ENCODE measurements around the gene RHOJ. TPM values are rescaled to one million over a fixed set of nuclear protein-coding genes. Genes with fewer than 3 reads are reported as not detected.

Gene RHOJ
- total and polyA plus RNA-seq, 10 of the 15 experiments (the other 5 are each of a cell fraction or from before 2014, with no cell fraction given), result not detected

DNA sequence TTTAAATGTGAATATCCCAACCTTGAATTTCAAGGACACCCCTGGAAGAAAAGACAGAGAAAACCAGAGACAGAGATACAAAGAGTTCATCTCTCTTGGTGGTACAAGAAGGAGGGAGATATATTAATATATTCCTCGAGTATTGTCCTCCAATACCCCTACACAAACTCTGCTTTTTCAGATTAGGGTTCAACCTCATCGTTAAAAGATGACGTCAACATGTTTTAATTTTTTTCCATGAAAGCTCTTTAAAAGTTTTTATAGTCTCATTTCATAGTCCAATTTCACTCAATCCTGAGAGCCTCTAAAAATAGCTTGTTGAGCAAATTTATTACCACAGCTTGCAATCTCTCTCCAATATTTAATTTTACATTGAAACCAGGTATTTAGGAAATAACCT is 19.4 kb downstream of the RHOJ start (continued):
- TF ChIP-seq, protein P1, sequence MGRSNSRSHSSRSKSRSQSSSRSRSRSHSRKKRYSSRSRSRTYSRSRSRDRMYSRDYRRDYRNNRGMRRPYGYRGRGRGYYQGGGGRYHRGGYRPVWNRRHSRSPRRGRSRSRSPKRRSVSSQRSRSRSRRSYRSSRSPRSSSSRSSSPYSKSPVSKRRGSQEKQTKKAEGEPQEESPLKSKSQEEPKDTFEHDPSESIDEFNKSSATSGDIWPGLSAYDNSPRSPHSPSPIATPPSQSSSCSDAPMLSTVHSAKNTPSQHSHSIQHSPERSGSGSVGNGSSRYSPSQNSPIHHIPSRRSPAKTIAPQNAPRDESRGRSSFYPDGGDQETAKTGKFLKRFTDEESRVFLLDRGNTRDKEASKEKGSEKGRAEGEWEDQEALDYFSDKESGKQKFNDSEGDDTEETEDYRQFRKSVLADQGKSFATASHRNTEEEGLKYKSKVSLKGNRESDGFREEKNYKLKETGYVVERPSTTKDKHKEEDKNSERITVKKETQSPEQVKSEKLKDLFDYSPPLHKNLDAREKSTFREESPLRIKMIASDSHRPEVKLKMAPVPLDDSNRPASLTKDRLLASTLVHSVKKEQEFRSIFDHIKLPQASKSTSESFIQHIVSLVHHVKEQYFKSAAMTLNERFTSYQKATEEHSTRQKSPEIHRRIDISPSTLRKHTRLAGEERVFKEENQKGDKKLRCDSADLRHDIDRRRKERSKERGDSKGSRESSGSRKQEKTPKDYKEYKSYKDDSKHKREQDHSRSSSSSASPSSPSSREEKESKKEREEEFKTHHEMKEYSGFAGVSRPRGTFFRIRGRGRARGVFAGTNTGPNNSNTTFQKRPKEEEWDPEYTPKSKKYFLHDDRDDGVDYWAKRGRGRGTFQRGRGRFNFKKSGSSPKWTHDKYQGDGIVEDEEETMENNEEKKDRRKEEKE (IDR thresholded peaks at IDR 0.05), result no peak
- no peak for TF ChIP-seq USF1 (IDR thresholded peaks at IDR 0.05; ENCODE audit: borderline replicate concordance, extremely low read length, insufficient read depth, low read depth, low read length)

DNA sequence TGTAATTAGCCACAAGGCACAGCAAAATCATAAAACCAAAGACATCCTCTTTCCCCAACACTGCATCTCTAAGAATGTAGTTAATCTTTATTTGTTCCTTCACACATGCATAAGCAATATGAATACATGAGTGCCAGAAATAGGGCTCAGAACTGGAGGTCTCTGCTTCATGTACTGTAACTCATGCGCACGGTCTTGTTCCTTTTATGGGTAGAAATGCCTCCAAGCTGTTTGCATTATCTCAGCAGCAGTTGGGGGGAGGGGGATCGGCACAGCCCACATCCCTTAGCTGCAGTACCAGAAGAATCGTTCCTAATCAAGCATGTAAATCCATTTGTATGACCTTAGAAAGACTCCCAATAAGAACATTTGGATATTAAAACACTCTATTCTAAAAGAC is 20.0 kb downstream of the RHOJ start:
- no peak for TF ChIP-seq BMI1 (IDR thresholded peaks at IDR 0.05; ENCODE audit: borderline replicate concordance)
- no peak for TF ChIP-seq ETV6 (conservative IDR thresholded peaks at IDR 0.05 in 1 of 2, IDR thresholded peaks at IDR 0.05 in 1 of 2; ENCODE audit: borderline replicate concordance in 1 of 2, low read depth in 1 of 2)
- no peak for TF ChIP-seq ZNF384 (IDR thresholded peaks at IDR 0.05; ENCODE audit: borderline replicate concordance, low read depth, low read length)
- no peak for TF ChIP-seq STAT1 (conservative IDR thresholded peaks at IDR 0.05)
- TF ChIP-seq TCF7 (IDR thresholded peaks at IDR 0.05; ENCODE audit: borderline replicate concordance), result no peak
- ChIA-PET CTCF (interaction anchor here (1.1 kb wide), 1 partner anchor 13 kb away, joined by 3 read pairs; no protein-coding TSS in a partner anchor), SMC1A (ENCODE audit: uncharacterized antibody, unreplicated experiment) (interaction anchor here (0.9 kb wide), 1 partner anchor 65 kb away, joined by 3 read pairs; no protein-coding TSS in a partner anchor), POLR2A (no interaction called here), RAD21 (ENCODE audit: unreplicated experiment) (no interaction called here)
- no peaks in the 10 kb centered on the region for H3K4me1 ChIP-seq (ENCODE audit: control insufficient read depth, insufficient read depth, low read length)
- intact Hi-C loops (cut with micrococcal nuclease; ENCODE audit: unreplicated experiment), result no loop called here
- DNase-seq (ENCODE audit: low read depth, low spot score) (no peak), ATAC-seq (no peak), FAIRE-seq (no peak)
- no peaks in the 10 kb centered on the region for H3K79me2 ChIP-seq (ENCODE audit: control insufficient read depth, insufficient read depth, low read length)
- no peaks in the 10 kb centered on the region for H3K27me3 ChIP-seq (replicated peaks in 1 of 2; ENCODE audit: control insufficient read depth in 2 of 2, insufficient read depth in 2 of 2, low read length in 1 of 2)
- H3K27ac ChIP-seq (ENCODE audit: control insufficient read depth, insufficient read depth), result no peak overlapping the region
- H3K9ac ChIP-seq (ENCODE audit: control insufficient read depth, insufficient read depth, low read length), result no peak overlapping the region
- 38% methylated on average over 4 of the region's 4 CpGs for WGBS (ENCODE audit: insufficient coverage, insufficient replicate concordance, low lambda C conversion rate, missing lambda C conversion rate)
- no peak overlapping the region for H3K4me3 ChIP-seq
- BruUV-seq (replicated peaks), result no TSS peak
- no peaks in the 10 kb centered on the region for H3K36me3 ChIP-seq (ENCODE audit: control insufficient read depth in 2 of 2, insufficient read depth in 2 of 2, low read length in 1 of 2)
- H3K4me2 ChIP-seq (ENCODE audit: control insufficient read depth, insufficient read depth), result no peak overlapping the region
- in situ Hi-C loops (cut with MboI), result no loop called here
- H3K9me3 ChIP-seq (replicated peaks; ENCODE audit: control insufficient read depth, insufficient read depth, low read length), result no peaks in the 10 kb centered on the region
- H2AFZ ChIP-seq (ENCODE audit: control insufficient read depth, low read depth, low read length), result no peak overlapping the region
- no peaks in the 10 kb centered on the region for H4K20me1 ChIP-seq (ENCODE audit: control insufficient read depth, insufficient read depth)
